Sigmoid colon (tissue), 7 donors: Measurements from ENCODE around the gene EEF1A1. TPM values are rescaled to one million over a fixed set of nuclear protein-coding genes. Genes with fewer than 3 reads are reported as not detected.
"Not testable (repeated sequence)": the region's sequence is repeated elsewhere in the genome, so short reads cannot be mapped to it uniquely, and the experiment has no call there.

Experiments
- DNase-seq: peaks from one replicate; pipeline ENCODE4 v3.0.0-alpha.2; 2019
- H3K27ac ChIP-seq, 4 donors: fragments of 200-600 bp; sonication (generic); one replicate each; pipeline ENCODE4 v1.5.1; 2016 to 2019; ENCODE audit warnings: mild to moderate bottlenecking in 1 of 4
- H3K27me3 ChIP-seq, 3 donors: fragments of 200-600 bp; sonication (generic); one replicate each; pipeline ENCODE4 v1.5.1; 2019; ENCODE audit warnings: mild to moderate bottlenecking in 1 of 3
- H3K36me3 ChIP-seq, 4 donors: fragments of 200-600 bp; sonication (generic); one replicate each; pipeline ENCODE4 v1.5.1; 2016 to 2019
- H3K4me1 ChIP-seq, 4 donors: fragments of 200-600 bp; sonication (generic); one replicate each; pipeline ENCODE4 v1.5.1; 2017 to 2019
- H3K4me3 ChIP-seq, 4 donors: fragments of 200-600 bp; sonication (generic); one replicate each; pipeline ENCODE4 v1.5.1; 2017 to 2019; ENCODE audit warnings: mild to moderate bottlenecking in 2 of 4, moderate library complexity in 1 of 4
- H3K9me3 ChIP-seq, 4 donors: fragments of 200-600 bp in 3 of 4; sonication (generic) in 3 of 4; one replicate each; pipeline versions ENCODE4 v1.5.1 to v1.6.1; 2013 to 2019
- CTCF ChIP-seq, 4 experiments: fragments of 450-650 bp in 3 of 4; fragments of 200-600 bp in 1 of 4; IDR thresholded peaks; one replicate each; pipeline ENCODE4 v1.5.1; 2016 to 2019; ENCODE audit warnings: antibody characterized with exemption in 4 of 4, mild to moderate bottlenecking in 3 of 4, moderate library complexity in 2 of 4
- EP300 ChIP-seq, 4 donors: sonication (generic); formaldehyde crosslinking; IDR thresholded peaks; one replicate each; pipeline ENCODE4 v1.6.1; 2017; ENCODE audit warnings: antibody characterized with exemption in 4 of 4
- POLR2A ChIP-seq, 2 donors: fragments of 450-650 bp; IDR thresholded peaks; one replicate each; pipeline ENCODE4 v1.6.1; 2016; ENCODE audit warnings: antibody characterized with exemption in 2 of 2, mild to moderate bottlenecking in 2 of 2, moderate library complexity in 2 of 2
- POLR2AphosphoS5 ChIP-seq, 4 donors: sonication (generic); formaldehyde crosslinking; IDR thresholded peaks; one replicate each; pipeline ENCODE4 v1.6.1; 2017; ENCODE audit warnings: antibody characterized with exemption in 4 of 4
- WGBS, 2 donors: extraction: QIAGEN DNeasy Blood & Tissue Kit; methylation state at CpG; one replicate each; pipeline ENCODE4 v1.1.7; 2013; 5-methylcytosine and 5-hydroxymethylcytosine counted together
- intact Hi-C: fragments of 100-400 bp; cut with DNase I; formaldehyde crosslinking; loops from one replicate; pipeline ENCODE4 v1.15.1; 2023
- polyA plus RNA-seq, 3 donors: library from polyadenylated mRNA; stranded (reverse); fragments of 200-250 nt; gene quantifications; one replicate each; pipeline ENCODE4 v1.2.3, GENCODE V29; 2013
- total RNA-seq, 4 donors: library from RNA; depleted of rRNA; stranded (reverse); fragments of >200 nt; gene quantifications; one replicate each; pipeline ENCODE4 v1.1.0, GENCODE V29; 2016
- donor health status: healthy with polysubstance abuse.
- donor health status: Bipolar disorder and iron deficiency.
- donor health status: healthy.

The EEF1A1 gene
- over 10,000 TPM; 10,846 to 15,452 (median 12,894) TPM for total RNA-seq
- polyA plus RNA-seq = over 10,000 TPM in 1 of 3 donors, 1,000 to 10,000 TPM in 2; 8,557 to 12,921 (median 9,843) TPM

- Histone ChIP-seq H3K27ac (peak within 1 kb of the TSS; percentile 92 to 100 (median 100)), H3K9me3 (no peaks in the 10 kb centered on the region), H3K4me1 (peaks cover 0 to 60% (median 55%) of the 10 kb centered on the region in 4 donors), H3K4me3 (peak within 1 kb of the TSS; percentile 80 to 85 (median 82)), H3K27me3 (no peaks in the 10 kb centered on the region), H3K36me3 (peaks cover 7 to 37% (median 25%) of the 10 kb centered on the region in 4 donors)
- DNase-seq = peak; percentile 99
- TF ChIP-seq CTCF (IDR thresholded peaks at IDR 0.05) (no peak), EP300 (IDR thresholded peaks at IDR 0.05) (peak; percentile 50 to 96 (median 68)), POLR2AphosphoS5 (IDR thresholded peaks at IDR 0.05) (peak; percentile 100), POLR2A (IDR thresholded peaks at IDR 0.05) (peak; percentile 100)
- intact Hi-C loops = loop anchor here (1.0 to 5.0 kb wide), 4 partner anchors 59 to 134 kb away; partner anchors contain the start of gene MTO1
- 0% methylated on average over 53 of the region's 53 CpGs for WGBS, 2 donors
Observed at GRCh38 chr6:73520688-73521350, at the start of gene EEF1A1. TSS of gene EEF1A1 (minus strand) at chr6:73521032. CDS start at chr6:73520026, 1,006 bp downstream.

- H3K4me3 ChIP-seq = no peak overlapping the region
- intact Hi-C loops = no loop called here
- no peaks in the 10 kb centered on the region for H3K9me3 ChIP-seq
- no peaks in the 10 kb centered on the region for H3K36me3 ChIP-seq
- 77 to 79% methylated on average over 5 of the region's 5 CpGs for WGBS, 2 donors
- H3K4me1 ChIP-seq = no peaks in the 10 kb centered on the region
- H3K27me3 ChIP-seq = no peaks in the 10 kb centered on the region
- TF ChIP-seq EP300 (IDR thresholded peaks at IDR 0.05) (no peak), POLR2AphosphoS5 (IDR thresholded peaks at IDR 0.05) (no peak), POLR2A (IDR thresholded peaks at IDR 0.05) (no peak), CTCF (IDR thresholded peaks at IDR 0.05) (no peak)
- DNase-seq = no peak
- no peak overlapping the region for H3K27ac ChIP-seq
Observed at GRCh38 chr6:73569121-73569520, 48.3 kb upstream of the EEF1A1 start.

GRCh38 chr6:73566954-73567591 is 46.2 kb upstream of the EEF1A1 start:
- Histone ChIP-seq H3K4me1 (no peaks in the 10 kb centered on the region), H3K36me3 (no peaks in the 10 kb centered on the region), H3K4me3 (no peak overlapping the region), H3K27ac (peak overlapping the region in 2 of 4 donors; percentile 25 to 58), H3K9me3 (no peaks in the 10 kb centered on the region), H3K27me3 (no peaks in the 10 kb centered on the region)
- WGBS, 2 donors = 19 to 66% methylated on average over 8 of the region's 8 CpGs
- intact Hi-C loops = no loop called here
- TF ChIP-seq CTCF (IDR thresholded peaks at IDR 0.05) (no peak), EP300 (IDR thresholded peaks at IDR 0.05) (no peak), POLR2A (IDR thresholded peaks at IDR 0.05) (no peak), POLR2AphosphoS5 (IDR thresholded peaks at IDR 0.05) (peak in 1 of 4 donors; percentile 57)
- peak; percentile 86 for DNase-seq

GRCh38 chr6:73566486-73566871 is 45.6 kb upstream of the EEF1A1 start:
- H3K4me3 ChIP-seq, H3K4me1 ChIP-seq, DNase-seq, intact Hi-C loops, H3K36me3 ChIP-seq, H3K9me3 ChIP-seq, H3K27me3 ChIP-seq: not testable (repeated sequence)
- WGBS, 2 donors = 94 to 95% methylated on average over 2 of the region's 2 CpGs
- peak overlapping the region in 1 of 4 donors; percentile 58 for H3K27ac ChIP-seq

- Histone ChIP-seq H3K4me3 (no peak overlapping the region), H3K27me3 (no peaks in the 10 kb centered on the region), H3K36me3 (no peaks in the 10 kb centered on the region), H3K27ac (no peak overlapping the region), H3K4me1 (no peaks in the 10 kb centered on the region), H3K9me3 (no peaks in the 10 kb centered on the region)
- TF ChIP-seq POLR2AphosphoS5 (IDR thresholded peaks at IDR 0.05) (no peak), POLR2A (IDR thresholded peaks at IDR 0.05) (no peak), EP300 (IDR thresholded peaks at IDR 0.05) (no peak), CTCF (IDR thresholded peaks at IDR 0.05) (no peak)
- intact Hi-C loops = no loop called here
- 95 to 98% methylated on average over 11 of the region's 11 CpGs for WGBS, 2 donors
- DNase-seq = no peak
Observed at GRCh38 chr6:73565767-73566485, 45.1 kb upstream of the EEF1A1 start.
